Parathyroid adenoma (tissue), 2 donors: ENCODE data around the gene COL18A1.
A peak's percentile ranks its signal among the peaks of the same experiment; 100 is the strongest.

Experiments
- H2AFZ ChIP-seq: fragments of 300-600 bp; sonication (generic); one replicate; pipeline ENCODE4 v1.7.0; 2017; ENCODE audit warnings: antibody characterized with exemption, mild to moderate bottlenecking
- H3K27ac ChIP-seq: fragments of 300-600 bp; sonication (generic); one replicate; pipeline ENCODE4 v1.7.0; 2017
- H3K27me3 ChIP-seq: fragments of 300-600 bp; sonication (generic); one replicate; pipeline ENCODE4 v1.7.0; 2017; ENCODE audit warnings: low read length; ENCODE audit not compliant: control insufficient read depth, insufficient read depth
- H3K36me3 ChIP-seq: fragments of 300-600 bp; sonication (generic); one replicate; pipeline ENCODE4 v1.7.0; 2017; ENCODE audit warnings: low read length; ENCODE audit not compliant: control insufficient read depth, insufficient read depth
- H3K4me1 ChIP-seq: fragments of 300-600 bp; sonication (generic); one replicate; pipeline ENCODE4 v1.7.0; 2017; ENCODE audit warnings: control low read depth
- H3K4me2 ChIP-seq: fragments of 300-600 bp; sonication (generic); one replicate; pipeline ENCODE4 v1.7.0; 2017; ENCODE audit warnings: low read length
- H3K4me3 ChIP-seq: fragments of 300-600 bp; sonication (generic); one replicate; pipeline ENCODE4 v1.7.0; 2017; ENCODE audit warnings: low read depth, low read length
- H3K79me2 ChIP-seq: fragments of 300-600 bp; sonication (generic); one replicate; pipeline ENCODE4 v1.7.0; 2017; ENCODE audit warnings: control low read depth
- H3K9ac ChIP-seq: fragments of 300-600 bp; sonication (generic); one replicate; pipeline ENCODE4 v1.7.0; 2017; ENCODE audit warnings: mild to moderate bottlenecking
- H3K9me3 ChIP-seq: fragments of 300-600 bp; sonication (generic); one replicate; pipeline ENCODE4 v1.7.0; 2017; ENCODE audit warnings: low read length; ENCODE audit not compliant: control insufficient read depth
- CTCF ChIP-seq: fragments of 300-600 bp; sonication (generic); IDR thresholded peaks from one replicate; pipeline ENCODE4 v1.7.0; 2017; ENCODE audit warnings: antibody characterized with exemption, mild to moderate bottlenecking
- donor health status: primary hyperparathyroidism.

Gene COL18A1

DNA sequence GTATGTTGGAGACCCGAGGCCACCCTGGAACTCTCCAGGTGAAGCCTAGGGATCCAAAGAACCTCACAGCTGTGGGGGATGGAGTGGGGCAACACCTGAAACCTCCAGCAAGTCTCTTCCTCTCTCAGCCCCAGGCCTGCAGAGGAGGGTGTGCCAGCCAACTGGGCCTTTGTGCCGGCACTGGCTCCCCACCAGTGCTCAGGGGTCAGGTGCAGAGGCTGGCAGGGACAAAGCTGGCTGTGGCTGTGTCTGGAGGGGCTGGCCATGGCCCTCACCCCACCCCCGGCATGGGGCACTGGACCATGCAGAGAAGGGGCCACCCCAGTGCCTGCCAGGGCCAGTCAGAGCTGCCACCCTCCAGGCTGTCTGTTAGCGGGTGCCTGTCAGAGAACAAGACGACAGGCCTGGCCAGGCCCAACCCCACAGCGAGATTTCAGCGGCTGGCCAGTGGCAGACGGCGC, 3.9 kb downstream of the COL18A1 start:
- H3K9ac ChIP-seq: no peak overlapping the region
- no peaks in the 10 kb centered on the region for H3K4me1 ChIP-seq

GRCh38 chr21:45409466-45410150, 4.6 kb downstream of the COL18A1 start:
- H3K9me3 ChIP-seq: no peaks in the 10 kb centered on the region
- no peak overlapping the region for H3K4me2 ChIP-seq
- H2AFZ ChIP-seq: no peak overlapping the region
- no peaks in the 10 kb centered on the region for H3K27me3 ChIP-seq
- H3K4me1 ChIP-seq: no peaks in the 10 kb centered on the region
- H3K9ac ChIP-seq: no peak overlapping the region
- H3K79me2 ChIP-seq: no peaks in the 10 kb centered on the region
- TF ChIP-seq CTCF: no peak
- no peak overlapping the region for H3K27ac ChIP-seq
- no peak overlapping the region for H3K4me3 ChIP-seq
- H3K36me3 ChIP-seq: no peaks in the 10 kb centered on the region

More for the DNA sequence above, 3.9 kb downstream of the COL18A1 start:
- H3K36me3 ChIP-seq: no peaks in the 10 kb centered on the region
- no peak overlapping the region for H2AFZ ChIP-seq
- TF ChIP-seq CTCF: no peak
- no peaks in the 10 kb centered on the region for H3K79me2 ChIP-seq
- no peak overlapping the region for H3K27ac ChIP-seq
- H3K9me3 ChIP-seq: no peaks in the 10 kb centered on the region
- no peak overlapping the region for H3K4me2 ChIP-seq
- H3K4me3 ChIP-seq: no peak overlapping the region
- H3K27me3 ChIP-seq: no peaks in the 10 kb centered on the region

DNA sequence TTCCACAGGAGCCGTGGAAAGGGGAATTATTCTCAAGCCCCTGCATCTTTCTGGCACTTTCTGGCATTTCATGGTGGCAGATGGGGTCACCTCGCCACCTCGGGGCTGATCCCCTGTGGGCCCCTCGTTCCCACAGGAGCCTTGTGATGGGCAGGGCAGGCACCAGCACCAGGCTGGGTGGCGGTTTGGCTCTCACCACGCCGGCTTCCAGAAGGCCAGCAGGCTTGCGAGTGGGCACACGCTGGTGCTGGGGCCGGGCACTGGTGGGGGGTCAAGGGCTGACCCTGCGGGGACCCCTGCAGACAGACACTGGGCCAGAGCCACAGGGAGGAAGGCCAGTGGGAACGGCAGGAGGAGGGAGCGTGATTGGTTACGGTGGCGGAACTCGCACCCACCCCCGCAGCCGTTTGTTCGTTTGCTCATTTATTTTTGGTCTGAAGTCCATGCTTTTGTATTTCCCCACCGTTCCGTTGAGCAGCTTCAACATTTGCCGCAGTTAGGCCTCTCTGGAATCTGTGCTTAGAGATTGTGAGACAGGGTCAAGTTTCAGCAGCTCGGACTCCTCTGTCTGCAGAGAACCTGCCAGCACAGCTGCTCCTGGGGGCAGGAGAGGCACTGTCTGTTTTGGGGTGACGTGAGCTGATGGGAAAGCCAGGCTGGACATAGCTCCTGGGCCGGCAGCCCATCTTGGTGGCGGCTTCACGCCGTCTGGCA, 5.3 kb downstream of the COL18A1 start:
- Histone ChIP-seq H3K27ac (peak overlapping the region; percentile 24), H3K4me3 (no peak overlapping the region), H3K79me2 (no peaks in the 10 kb centered on the region), H3K36me3 (no peaks in the 10 kb centered on the region), H3K4me2 (no peak overlapping the region), H3K9ac (no peak overlapping the region), H3K9me3 (no peaks in the 10 kb centered on the region), H3K4me1 (no peaks in the 10 kb centered on the region), H3K27me3 (no peaks in the 10 kb centered on the region), H2AFZ (peak overlapping the region; percentile 72)
- no peak for TF ChIP-seq CTCF

- Histone ChIP-seq H3K9me3 (no peaks in the 10 kb centered on the region), H3K27ac (no peak overlapping the region), H3K36me3 (no peaks in the 10 kb centered on the region), H3K4me1 (no peaks in the 10 kb centered on the region), H3K27me3 (no peaks in the 10 kb centered on the region), H3K79me2 (no peaks in the 10 kb centered on the region), H3K4me3 (no peak overlapping the region), H3K4me2 (no peak overlapping the region), H3K9ac (no peak overlapping the region), H2AFZ (peak overlapping the region; percentile 72)
- TF ChIP-seq CTCF: no peak
These were observed 6.2 kb downstream of the COL18A1 start for GRCh38 chr21:45410865-45411809.
